Stimulated activated naive CD4-positive, alpha-beta T cell (primary cell): Measurements from ENCODE around the gene GDF10.

Source experiments
- DNase-seq, 6 experiments: peaks; one replicate each; lab custom pipeline; 2025; lab: John Stamatoyannopoulos, UW

GDF10 gene

DNA sequence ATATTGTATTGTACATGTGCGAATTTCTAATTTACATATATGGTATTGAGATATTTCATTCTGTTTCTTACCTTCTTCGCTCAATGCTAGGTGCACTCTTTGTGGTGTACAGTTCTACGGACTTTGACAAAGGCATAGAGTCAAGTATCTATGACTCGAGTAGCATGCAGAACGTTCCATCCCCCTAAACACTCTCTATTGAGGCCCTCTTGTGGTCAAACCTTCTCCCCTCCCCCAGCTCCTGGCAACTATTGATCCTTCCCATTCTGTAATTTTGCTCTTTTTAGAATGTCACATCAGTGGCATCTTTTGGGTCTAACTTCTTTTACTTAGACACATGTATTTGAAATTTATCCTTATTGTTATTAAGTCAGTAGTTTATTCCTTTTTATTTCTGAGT lies 30.7 kb upstream of the GDF10 start:
- no peak for DNase-seq

GRCh38 chr10:47276071-47276470 lies 23.9 kb upstream of the GDF10 start:
- no peak for DNase-seq

DNA sequence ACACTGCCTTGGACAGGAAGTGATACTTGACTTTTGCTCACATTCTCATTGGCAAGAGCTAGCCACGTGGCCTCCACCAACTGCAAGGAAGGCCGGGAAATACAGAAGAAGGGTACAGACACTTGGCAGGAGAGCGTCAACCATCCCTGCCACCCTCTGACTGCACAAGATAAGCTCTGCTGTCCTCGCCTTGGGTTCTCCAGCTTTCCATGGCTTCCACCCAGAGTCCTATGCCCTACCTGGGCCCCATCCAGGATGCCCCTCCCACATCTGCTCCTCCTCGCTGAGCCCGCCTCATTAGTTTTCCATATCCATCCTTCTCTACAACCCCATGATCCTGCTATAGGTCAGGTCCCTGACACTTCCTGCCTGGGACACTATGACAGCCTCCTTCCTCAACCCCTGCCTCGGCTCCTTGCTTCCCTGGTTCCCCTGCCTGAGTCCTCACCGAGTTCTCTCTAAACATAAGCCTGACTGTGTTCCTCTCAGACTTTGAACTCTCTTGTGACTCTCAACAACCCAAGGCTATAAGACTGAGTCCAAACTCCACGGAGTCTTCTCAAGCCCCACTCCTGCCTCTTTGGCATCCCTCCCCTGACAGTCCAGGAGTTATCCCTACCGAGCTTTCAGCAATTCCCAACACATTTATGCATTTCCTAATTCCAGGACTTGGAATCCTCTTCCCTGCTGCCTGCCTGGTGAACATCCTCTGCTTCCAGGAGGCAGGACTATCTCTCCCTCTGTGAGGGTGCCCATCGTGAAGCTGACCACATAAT lies 23.2 kb upstream of the GDF10 start:
- DNase-seq: no peak

GRCh38 chr10:47277352-47278151 lies 22.4 kb upstream of the GDF10 start:
- peak in 2 of 6 experiments; percentile 30 to 33 for DNase-seq

DNA sequence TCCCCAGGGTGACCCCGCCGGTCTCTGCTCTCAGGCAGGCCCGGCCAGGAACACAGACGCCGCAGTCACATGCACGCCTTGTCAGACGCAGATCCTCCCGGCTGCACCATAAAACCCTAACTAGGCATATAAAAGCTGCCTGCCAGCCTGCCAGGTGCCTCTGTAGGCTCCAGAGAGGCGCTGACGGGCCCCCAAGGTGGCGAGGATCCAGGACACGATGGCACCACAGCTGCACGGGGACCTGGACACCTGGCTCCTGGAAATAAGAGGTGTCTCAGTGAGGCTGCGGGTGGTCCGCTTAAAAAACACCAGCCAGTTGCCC lies 21.9 kb upstream of the GDF10 start:
- DNase-seq: no peak

- no peak for DNase-seq
Measured at GRCh38 chr10:47278720-47279119, 21.3 kb upstream of the GDF10 start.

GRCh38 chr10:47279276-47279675 lies 20.7 kb upstream of the GDF10 start:
- no peak for DNase-seq

- DNase-seq: no peak
Measured at GRCh38 chr10:47282005-47282656, 17.9 kb upstream of the GDF10 start.

- no peak for DNase-seq
Measured at GRCh38 chr10:47282657-47283018, 17.4 kb upstream of the GDF10 start.

GRCh38 chr10:47283101-47283630 lies 16.8 kb upstream of the GDF10 start:
- no peak for DNase-seq

- DNase-seq: no peak
Measured at GRCh38 chr10:47283848-47284247, 16.1 kb upstream of the GDF10 start.

DNA sequence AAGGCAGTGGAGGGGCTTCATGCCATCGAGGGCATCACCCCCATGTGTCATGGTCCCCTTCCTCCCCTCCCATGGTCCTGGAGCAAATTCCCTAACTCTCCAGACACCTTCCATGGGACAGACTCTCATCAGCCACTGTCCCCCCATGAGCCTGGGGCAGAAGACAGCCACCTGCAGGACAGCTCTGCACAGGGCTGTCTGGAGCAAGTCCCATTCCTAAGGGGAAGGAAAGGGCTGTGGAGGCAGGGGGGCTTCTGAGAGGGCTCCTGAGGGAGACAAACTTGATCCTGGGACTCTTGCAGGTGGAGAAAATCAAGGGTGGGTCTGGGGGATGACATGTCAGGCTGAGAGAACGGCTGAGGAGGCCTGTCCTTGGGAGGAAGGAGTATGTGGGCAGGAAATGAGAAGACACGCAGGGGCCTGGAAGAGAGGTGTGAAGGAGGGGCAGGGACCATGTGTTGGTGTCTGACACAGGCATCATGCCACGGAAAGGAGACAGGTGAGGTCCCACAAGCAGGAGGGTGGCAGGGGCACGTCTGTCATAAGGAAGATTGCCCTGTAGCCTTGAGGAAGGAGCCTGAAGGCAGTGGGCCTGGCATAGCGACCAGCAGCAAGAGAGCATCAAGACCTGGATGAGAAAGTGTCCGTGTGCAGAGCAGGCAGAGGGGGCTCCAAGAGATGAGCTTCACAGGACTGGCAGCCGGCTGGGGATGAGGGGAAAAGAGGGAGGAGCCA lies 14.4 kb upstream of the GDF10 start:
- no peak for DNase-seq

- no peak for DNase-seq
Measured at GRCh38 chr10:47286116-47286505, 13.9 kb upstream of the GDF10 start.

GRCh38 chr10:47286591-47287315 lies 13.2 kb upstream of the GDF10 start:
- peak in 2 of 6 experiments; percentile 23 to 39 for DNase-seq

DNA sequence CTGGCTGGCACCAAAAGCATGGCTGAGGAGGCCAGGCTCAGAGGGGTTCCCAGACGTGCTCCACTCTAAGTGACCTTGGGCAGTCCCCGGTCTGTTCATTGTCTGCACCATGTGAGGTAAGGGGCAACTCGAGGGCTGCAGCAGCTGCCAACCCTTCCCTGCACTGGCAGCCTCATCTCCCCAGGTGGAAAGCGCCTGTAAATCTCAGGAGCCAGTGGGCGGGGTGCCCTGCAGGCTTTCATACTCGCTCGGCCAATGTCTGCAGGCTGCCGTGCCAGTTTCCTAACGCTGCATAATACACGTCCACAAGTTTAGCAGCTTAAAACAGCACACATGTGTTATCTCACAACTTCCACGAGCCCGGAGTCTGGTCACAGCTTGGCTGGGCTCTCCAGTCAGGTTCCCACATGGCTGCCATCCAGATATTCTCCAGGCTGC lies 12.6 kb upstream of the GDF10 start:
- DNase-seq: no peak

GRCh38 chr10:47287805-47288204 lies 12.2 kb upstream of the GDF10 start:
- no peak for DNase-seq

GRCh38 chr10:47288236-47288635 lies 11.8 kb upstream of the GDF10 start:
- DNase-seq: no peak

DNA sequence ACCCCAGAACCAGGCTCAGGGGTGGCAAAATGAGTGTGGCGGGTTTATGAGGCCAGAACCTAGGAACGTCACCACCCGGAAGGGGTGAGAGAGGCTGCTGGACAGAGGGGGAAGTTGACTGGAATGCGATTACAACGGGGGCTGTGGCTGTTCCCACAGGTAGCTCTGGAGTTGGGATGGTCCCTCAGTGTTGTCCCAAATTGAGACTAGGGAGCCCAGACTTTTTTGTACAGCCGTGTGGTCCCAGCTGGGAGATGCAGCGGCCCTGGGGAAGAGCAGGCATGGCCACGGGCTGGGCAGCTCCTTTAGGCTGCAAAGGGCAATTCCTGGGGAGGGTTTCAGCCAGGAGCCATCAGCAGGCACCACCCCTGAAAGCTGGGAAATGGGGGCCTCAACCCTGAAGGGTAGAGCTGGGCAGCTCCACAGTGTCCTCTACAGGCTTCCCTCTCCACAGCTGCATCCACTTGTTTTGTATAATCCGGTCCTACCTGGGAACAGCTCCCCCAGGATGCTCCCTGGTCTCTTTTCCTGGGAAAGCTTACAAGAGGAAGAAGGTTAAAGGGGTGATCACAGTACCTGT lies 11.0 kb upstream of the GDF10 start:
- DNase-seq: no peak

DNA sequence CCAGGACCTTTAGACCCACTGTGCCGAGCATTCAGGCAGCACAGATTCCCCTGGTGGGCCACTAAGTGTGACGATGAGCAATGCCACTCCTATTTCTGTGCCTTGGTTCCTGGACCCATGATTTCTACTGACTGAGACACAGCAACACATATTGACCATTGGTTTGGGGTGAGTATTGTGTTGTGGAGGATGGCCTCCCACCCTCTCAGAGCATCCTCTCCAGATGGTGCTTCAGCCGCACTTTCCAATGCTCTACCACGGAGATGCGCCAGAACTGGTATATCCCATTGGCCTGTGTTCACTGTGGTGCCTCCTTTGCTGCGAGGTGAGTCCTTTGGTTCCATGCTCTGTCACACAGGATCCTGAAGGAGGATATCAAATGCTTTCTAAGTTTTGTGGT lies 10.1 kb upstream of the GDF10 start:
- no peak for DNase-seq

DNA sequence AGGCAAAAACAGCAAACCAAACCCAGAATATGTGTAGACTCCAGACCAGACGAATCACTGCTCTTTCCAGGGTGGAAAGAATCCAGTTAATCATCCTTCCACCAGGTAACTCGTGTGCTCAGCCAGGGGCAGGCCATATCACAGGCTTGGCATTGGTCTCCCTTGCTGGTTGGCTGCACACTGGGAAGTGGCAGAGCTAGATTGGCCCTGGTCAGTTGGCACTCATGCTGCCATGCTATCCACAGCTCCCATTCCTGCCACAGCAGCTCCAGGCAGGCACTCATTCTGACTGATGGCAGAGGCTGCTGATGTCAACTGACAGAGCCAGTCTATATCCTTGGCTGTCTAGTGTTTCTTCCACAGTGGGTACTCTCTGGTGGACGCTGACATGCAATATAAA lies 9.7 kb upstream of the GDF10 start:
- no peak for DNase-seq

GRCh38 chr10:47291682-47292081 lies 8.3 kb upstream of the GDF10 start:
- no peak for DNase-seq
